ENCODE measurements around the gene SYCP2L. TPM values are rescaled to one million over a fixed set of nuclear protein-coding genes. Genes with fewer than 3 reads are reported as not detected.

The SYCP2L gene
- total and polyA plus RNA-seq, 2 of the 4 experiments (the other 2 are of a cell fraction): 0.05 TPM; not detected in 1

DNA sequence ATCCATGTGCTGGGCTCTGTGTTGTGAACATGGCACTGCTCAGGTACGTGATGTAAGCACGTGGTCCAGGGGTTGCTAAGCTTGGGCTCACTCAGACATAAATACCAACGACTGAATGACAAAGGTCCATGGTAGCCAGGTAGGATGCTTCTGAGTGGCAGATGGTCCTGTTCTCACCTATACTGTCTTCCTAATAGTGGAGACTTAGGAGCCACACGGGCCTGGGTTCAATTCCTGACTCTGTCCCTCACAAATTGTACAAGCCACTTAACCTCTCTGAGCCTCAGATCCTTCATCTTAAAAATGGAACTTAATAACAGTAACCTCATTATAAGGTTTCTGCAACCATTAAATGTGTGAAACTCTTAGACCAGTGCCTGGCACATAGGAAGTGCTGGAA lies 11.8 kb upstream of the SYCP2L start:
- ChIA-PET POLR2A (ENCODE audit: unreplicated experiment) (no interaction called here), CTCF (no interaction called here)
- Histone ChIP-seq H2AK5ac (ENCODE audit: low read depth, low read length) (no peak overlapping the region), H4K91ac (ENCODE audit: insufficient read depth, low read depth, low read length) (no peak overlapping the region), H3K4me2 (ENCODE audit: low read depth, low read length) (no peak overlapping the region), H2BK5ac (ENCODE audit: low read depth, low read length, poor library complexity, severe bottlenecking) (no peak overlapping the region), H3K9ac (ENCODE audit: low read depth, low read length) (no peak overlapping the region), H3K27ac (ENCODE audit: insufficient read depth, low read length) (no peak overlapping the region), H3K18ac (ENCODE audit: low read depth, low read length) (no peak overlapping the region), H2BK120ac (ENCODE audit: low read depth, low read length) (no peak overlapping the region), H4K5ac (ENCODE audit: low read depth, low read length) (no peak overlapping the region), H4K20me1 (ENCODE audit: insufficient read depth, low read length) (no peaks in the 10 kb centered on the region), H4K8ac (ENCODE audit: low read depth in 2 of 2, low read length in 2 of 2) (no peak overlapping the region), H3K14ac (replicated peaks; ENCODE audit: low read depth, low read length) (no peak overlapping the region), H3K9me1 (ENCODE audit: insufficient read depth, low read length) (no peaks in the 10 kb centered on the region), H3K56ac (ENCODE audit: extremely low read depth, insufficient read depth, low read length) (no peak overlapping the region), H2AFZ (replicated peaks; ENCODE audit: low read length, poor library complexity) (no peak overlapping the region), H3K23ac (ENCODE audit: low read depth, low read length) (no peak overlapping the region), H2BK20ac (ENCODE audit: low read depth, low read length) (no peak overlapping the region), H3K4me1 (ENCODE audit: control insufficient read depth, insufficient read depth, low read length) (no peaks in the 10 kb centered on the region), H3K79me1 (ENCODE audit: low read depth in 1 of 2, low read length in 2 of 2) (no peaks in the 10 kb centered on the region), H2BK15ac (ENCODE audit: low read depth, low read length) (no peak overlapping the region), H2AK9ac (replicated peaks; ENCODE audit: low read depth, low read length, poor library complexity) (no peak overlapping the region), H3K4me3 (ENCODE audit: insufficient read depth, low read depth, low read length) (no peak overlapping the region), H3K27me3 (ENCODE audit: control insufficient read depth, insufficient read depth, low read length) (peaks cover 12% of the 10 kb centered on the region), H3K9me3 (ENCODE audit: control insufficient read depth, insufficient read depth, low read length) (no peaks in the 10 kb centered on the region), H3K36me3 (ENCODE audit: control insufficient read depth, insufficient read depth, low read length) (no peaks in the 10 kb centered on the region), H3K4ac (ENCODE audit: low read depth, low read length) (no peak overlapping the region)
- ATAC-seq (ENCODE audit: low read depth) (no peak), DNase-seq (no peak)
- in situ Hi-C loops (cut with MboI; ENCODE audit: low sequenced_read_pairs): no loop called here
- intact Hi-C loops (cut with micrococcal nuclease): no loop called here
- no peak for TF ChIP-seq MAFK (IDR thresholded peaks at IDR 0.05; ENCODE audit: low read depth, low read length)
- 40% methylated on average over 1 of the region's 4 CpGs; no CpG with 5 or more reads in 1 of the 2 experiments for WGBS, 2 experiments (ENCODE audit: extremely low coverage in 2 of 2, insufficient read length in 1 of 2)
- no TSS peak for BruUV-seq (replicated peaks)
- dilution Hi-C loops (cut with HindIII; ENCODE audit: low sequenced_read_pairs, unreplicated experiment): no loop called here

All from IMR-90 (cell line).